Stimulated activated naive CD4-positive, alpha-beta T cell (primary cell): ENCODE data around the gene HTR4.
"Not testable (repeated sequence)": the region's sequence is repeated elsewhere in the genome, so short reads cannot be mapped to it uniquely, and the experiment has no call there.

ENCODE experiments used
- DNase-seq, 6 experiments: peaks; one replicate each; lab custom pipeline; 2025; lab: John Stamatoyannopoulos, UW

Gene HTR4

DNA sequence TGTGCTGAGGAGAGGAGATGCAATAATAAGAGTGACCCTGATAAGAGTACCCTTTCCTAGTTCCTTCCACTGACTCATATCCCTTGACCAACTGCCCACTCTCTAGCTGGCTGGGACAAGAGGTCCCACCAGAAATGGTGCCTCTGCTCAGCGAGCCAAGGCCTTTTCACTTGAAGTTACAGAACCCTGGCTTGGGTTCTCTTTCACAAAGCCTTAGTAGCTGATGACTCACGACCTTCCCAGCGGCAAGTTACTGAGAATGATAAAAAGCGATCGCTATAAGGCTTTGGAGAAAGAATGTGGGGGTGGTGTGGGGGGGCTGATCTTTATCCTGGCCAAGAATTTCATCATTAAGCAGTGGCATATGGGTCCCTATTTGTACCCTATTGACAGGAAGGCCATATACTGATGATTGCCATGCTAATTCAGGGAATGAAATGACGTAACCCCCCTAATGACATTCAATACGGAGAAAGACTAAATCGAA lies 180.3 kb downstream of the HTR4 start:
- no peak for DNase-seq

DNA sequence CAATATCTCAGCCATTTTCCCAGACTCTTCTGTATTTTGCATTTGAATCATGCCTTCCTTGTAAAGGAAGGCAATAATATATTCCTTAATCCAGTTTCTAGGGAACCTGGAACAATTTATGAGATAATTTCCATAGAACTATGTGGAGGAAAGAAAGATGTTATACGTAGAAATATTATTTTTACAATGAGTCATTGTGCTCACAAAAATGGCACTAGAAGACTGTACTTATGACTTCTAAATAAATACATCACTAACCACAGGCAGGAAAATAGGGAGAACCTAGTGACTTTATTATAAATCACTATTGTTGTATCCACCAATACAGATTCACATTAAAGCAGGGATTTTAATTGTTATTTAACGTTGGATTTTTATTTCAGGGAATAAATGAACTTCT lies 182.9 kb downstream of the HTR4 start:
- DNase-seq = no peak

DNA sequence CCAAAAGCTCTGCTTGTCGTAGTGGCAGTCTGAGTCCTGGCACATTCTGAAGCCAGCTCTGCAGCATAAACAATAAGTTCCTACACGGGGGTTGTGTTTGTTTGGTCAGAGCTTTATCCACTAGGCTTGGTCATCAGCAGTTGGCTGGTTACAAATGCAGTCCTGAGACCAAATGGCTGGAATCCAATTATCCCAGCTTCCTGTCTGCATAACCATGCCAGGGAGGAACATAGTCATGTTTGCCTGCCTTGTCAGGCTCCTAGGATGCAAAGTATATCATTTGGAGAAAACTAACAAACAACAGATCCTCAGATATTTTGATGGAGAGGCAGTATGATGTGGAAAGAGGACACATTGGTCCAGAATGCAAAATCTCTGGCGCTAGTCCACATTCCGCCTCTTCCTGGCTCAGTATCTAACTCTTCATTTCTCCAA lies 184.8 kb downstream of the HTR4 start:
- no peak for DNase-seq

DNA sequence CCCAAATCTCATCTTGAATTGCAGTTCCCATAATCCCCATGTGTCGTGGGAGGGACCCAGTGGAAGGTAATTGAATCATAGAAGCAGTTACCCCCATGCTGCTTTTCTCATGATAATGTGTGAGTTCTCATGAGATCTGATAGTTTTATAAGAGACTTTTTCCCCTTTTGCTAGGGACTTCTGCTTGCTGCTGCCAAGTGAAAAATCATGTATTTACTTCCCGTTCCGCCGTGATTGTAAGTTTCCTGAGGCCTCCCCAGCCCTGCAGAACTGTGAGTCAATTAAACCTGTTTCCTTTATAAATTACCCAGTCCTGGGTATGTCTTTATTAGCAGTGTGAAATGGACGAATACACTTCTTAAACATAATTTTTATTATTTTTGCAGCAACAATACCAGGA lies 185.6 kb downstream of the HTR4 start:
- DNase-seq = not testable (repeated sequence)

DNA sequence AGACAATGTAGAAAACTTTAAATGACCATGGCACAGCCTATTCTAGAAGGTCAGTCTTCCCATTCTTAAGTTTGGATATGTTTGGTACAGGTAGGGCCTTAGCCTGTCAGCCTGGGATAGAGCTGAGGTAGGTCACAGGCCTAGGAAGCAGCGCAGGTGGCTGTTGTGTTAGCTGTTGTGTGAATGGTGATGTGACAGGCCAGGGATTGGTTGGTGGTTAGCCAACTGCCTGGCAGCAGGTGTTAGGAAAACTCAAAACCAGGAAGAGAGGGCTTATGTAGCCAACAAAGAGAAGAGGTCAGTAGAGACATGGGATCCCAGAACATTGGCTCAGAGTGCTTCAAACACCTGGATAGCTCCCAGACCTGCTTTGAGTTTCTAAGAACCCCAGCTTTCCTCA lies 186.4 kb downstream of the HTR4 start:
- DNase-seq = no peak

DNA sequence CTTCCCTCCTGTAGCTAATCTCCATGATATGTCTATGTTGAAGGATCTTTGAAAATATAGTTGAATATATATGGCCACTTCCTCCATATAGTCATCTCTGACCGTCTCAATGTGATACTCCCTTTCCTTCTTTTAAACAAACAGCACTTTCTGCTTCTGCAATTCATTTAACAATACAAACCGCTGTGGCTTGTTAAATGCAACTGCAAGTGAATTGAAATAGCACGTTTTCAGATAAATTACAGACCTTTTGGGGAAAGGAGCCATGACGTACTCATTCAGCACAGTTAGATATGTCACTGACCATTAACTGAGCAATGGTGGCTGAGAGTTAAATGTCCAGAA lies 188.1 kb downstream of the HTR4 start:
- DNase-seq = no peak

DNA sequence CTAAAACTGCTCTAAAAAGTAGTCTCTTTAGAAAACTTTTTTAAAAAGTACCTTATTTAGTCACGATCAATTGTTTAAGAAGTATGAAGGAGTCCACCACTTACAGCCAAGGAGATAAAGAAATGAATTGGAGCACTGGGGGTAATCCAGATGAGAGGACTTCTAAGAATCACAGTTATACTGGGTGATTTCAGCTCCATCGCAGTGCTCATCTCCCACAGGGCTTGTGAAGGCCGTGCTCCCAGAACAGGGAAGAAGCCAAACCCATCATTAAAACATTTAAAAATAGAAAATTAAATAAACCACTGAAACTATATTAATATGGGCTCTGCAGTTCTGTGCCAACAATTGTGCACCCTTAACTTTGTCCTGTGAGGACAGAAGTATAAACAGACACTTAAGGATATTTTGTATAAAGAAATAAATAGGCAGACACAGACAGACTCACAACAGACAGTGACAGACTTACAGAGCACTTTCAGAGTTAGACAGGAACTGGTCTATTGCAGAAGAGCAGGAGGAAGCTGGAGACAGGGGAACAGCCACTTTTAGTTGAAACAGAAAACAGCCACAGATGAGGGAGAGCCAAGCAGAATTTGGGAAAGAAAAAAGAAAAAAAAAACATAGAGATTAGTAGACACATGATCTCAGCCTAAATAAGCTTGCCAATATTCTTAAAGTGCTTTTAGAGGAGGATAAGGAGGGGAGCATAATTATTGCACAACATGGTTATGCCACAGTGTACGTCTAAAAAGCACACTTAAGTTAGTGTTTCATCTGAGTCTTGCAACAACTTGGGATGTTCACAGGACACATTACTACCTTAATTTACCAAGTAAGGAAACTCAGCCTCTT lies 188.7 kb downstream of the HTR4 start:
- DNase-seq = no peak

DNA sequence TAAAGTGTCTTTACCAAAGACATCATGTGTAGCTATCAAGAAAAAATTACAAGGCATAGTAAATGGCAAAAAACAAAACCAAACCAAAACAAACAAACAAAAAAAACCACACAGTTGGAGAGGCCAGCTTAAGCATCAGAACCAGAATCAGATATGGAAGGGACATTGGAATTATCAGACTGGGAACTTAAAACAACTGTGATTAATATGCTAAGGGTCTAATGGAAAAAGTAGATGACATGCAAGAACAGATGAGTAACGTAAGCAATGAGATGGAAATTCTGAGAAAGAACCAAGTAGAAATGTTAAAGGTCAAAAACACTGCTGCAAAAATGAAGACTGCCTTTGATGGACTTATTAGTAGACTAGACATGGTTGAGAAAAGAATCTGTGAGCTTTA lies 194.7 kb downstream of the HTR4 start:
- no peak for DNase-seq

DNA sequence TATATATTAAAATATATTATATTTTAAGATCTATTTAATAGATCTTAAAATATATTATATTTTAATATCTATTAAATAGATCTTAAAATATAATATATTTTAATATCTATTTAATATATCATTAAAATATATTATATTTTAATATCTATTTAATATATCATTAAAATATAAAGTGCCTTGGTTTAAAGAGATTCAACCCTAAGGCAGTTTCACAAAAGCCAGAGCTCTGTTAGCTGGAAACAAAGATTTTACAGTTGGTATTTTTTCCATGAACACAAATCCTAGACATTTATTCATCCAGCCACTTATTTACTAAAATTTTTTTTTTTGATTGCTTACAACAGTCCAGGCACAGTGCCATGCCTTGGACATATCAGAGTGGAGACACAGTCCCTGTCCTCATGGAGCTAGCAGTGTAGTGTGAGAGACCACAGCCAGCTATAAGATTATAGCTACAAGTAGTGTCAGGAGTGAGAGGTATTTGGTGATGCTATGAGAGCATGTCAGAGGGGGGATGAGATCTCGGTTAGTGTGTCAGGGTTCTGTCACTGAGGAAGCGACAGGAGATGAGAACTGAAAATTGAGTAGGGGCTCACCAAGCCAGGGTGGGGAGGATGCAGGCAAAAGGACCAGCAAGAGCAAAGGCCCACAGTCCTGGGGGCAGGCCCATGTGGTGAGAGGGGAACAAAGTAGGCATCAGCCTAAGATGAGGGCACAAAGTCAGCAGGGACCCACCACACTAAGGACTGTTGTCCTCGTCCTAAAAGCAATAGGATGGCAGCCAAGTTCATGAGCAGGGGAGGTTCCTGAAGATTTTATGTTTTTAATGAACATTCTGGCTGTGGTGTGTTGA lies 196.1 kb downstream of the HTR4 start:
- no peak for DNase-seq

DNA sequence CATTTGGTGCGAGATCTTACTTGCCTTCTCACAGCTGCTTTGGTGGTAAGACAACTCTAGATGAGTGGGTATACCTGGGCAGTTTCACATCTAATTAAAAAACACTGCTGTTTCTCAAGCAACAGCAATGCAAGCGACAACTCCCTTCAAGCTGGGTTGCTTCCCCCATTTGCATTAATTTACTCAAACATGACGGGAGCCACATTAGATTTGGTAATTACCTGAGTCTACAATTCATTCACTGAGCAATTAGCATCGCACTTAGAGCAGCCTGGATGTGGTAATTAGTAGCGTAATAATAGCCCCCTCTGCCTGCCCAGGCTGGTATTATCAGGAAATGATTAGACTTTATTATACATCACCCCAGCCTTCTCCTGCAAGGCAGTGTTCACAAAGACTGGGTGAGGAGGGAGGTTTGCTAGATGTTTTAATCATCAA lies 197.1 kb downstream of the HTR4 start:
- DNase-seq = no peak

DNA sequence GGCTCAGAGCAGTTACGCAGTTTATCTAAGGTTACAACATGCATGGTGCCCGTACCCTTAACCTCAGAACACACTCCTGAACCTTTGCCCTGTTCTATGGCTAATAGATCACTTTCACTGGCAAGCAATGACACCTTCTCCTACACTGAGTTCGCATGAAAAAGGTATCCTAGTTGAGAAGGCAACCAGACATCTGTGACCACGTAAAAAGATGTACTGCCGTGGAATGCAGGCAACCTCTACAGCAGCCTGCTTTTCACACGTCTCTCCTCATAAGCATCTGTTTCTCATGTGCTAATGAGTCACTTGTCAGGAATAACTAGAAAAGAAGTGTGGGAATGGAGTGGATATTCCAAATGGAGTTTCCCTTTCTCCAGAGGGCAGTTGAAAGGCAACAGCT lies 199.1 kb downstream of the HTR4 start:
- no peak for DNase-seq

DNA sequence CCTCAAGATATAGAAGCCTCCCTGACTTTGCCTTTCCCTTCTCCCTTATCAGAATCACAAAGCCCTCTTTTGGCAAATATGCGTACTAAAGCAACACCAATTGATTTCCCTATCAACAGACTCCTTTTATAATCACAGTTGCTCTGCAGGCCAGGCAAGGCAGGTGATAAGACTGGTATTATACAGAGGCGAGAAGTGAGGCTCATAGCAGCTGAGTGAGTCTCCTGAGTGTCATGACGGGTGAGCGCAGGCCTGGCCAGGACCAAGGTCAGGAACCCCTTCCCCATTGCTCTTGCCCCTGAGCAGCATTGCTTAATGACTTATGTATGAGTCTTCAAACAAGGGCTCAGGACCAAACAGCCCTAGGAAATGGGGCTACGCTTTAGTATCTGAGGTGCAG lies 199.8 kb downstream of the HTR4 start:
- peak in 1 of 6 experiments; percentile 8 for DNase-seq

DNA sequence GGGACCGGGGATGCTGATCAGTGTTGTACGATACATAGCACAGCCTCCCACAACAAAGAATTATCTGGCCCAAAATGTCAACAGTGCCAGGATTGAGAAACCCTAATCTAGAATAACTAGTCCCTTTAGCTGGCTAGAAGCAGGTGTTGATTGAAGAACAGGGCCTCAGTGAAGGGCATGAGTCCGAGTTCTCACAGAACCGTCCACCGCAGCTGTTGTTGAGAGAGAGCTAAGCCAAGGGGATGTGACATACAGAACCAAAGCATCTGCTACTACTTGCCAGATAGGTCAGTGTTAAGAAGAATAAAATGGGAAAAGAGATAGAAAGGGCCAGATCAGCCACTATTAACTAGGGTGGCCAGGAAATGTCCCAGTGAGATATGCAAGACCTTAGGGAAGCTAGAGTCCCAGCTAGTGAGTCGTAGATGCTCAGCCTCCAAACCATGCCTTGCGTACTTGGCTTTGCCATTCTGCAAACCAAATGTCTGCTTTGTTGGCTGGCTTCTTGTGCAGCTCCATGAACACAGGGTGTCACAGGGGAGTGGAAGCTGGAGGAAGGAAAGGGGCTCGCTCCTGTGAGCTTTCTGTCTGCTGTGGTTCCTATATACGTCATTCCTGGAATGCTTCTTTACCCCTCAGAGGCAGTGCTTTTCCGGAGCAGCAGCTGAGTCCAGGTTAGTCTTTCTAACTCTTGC lies 201.7 kb downstream of the HTR4 start:
- DNase-seq = no peak

DNA sequence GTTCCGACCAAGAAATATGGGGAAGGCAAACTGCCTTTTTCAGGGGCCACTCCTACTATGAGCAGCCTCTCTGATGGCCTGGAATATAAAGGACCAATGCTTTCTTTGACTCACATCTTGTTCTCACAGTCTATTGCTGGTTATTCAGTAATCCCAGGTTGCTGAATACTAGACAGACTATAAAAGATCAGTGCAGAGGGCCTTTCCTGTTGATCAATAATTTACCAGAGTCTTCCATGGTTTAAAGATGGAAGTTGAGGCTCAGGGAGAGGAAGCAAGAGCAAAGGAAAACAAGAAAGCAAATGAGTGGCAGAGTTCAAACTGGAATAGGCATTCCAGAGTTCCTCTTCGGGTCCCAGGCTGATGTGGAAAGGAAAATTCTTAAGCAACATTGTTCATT lies 207.7 kb downstream of the HTR4 start:
- no peak for DNase-seq

DNA sequence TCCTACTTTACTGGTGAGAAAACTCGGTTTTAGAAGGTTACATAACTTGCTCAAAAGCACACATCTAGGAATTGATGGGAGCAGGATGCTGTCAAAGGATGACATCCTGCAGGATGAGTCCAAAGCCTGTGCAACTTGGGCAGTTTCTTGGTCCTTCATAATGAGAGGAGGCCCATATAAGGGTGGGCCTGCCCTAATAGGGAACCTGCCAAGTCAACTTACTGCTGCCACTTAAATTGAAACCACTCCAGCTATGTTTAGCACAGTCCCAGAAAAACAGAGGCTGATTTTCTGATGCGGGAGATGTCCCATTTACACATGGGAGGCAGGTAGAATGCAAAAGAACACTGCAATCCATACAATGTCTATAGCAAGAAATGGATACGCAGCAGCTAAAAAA lies 208.7 kb downstream of the HTR4 start:
- no peak for DNase-seq

DNA sequence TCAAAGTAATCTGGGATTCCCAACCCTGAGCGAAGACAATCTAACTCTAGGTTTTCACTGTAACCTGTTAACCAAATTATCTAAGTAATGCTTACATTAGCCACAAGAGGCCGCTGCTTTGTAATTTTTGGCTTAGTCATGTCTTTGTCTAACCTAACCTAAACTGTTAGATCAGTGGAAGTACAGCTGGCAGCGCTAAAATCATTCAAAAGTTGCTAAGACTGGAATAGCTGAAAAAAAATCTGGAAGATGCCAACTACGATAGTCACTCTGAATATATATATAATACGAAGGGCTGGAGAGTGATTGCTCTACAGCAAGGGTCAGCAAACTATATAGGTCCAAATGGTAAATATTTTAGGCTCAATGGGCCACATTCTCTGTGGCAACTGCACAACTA lies 210.3 kb downstream of the HTR4 start:
- DNase-seq = peak in 5 of 6 experiments; percentile 4 to 42 (median 5)

DNA sequence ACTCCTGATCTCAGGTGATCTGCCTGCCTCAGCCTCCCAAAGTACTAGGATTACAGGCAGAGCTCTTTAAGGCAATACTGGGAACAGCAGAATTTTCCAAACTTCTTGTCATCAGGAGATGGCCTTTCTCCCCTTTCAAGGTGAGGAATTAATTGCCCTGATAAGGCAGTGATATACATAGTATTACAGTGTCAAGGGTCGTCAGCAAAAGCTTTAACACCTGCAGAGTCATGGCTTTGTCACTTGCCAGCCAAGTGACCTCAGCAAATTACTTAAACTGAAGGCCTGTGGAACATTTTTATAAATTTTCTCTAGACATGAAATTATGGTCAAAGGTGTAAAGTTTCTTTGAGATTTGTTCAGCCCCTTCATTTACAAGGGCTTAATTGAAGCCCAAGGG lies 211.1 kb downstream of the HTR4 start:
- no peak for DNase-seq

DNA sequence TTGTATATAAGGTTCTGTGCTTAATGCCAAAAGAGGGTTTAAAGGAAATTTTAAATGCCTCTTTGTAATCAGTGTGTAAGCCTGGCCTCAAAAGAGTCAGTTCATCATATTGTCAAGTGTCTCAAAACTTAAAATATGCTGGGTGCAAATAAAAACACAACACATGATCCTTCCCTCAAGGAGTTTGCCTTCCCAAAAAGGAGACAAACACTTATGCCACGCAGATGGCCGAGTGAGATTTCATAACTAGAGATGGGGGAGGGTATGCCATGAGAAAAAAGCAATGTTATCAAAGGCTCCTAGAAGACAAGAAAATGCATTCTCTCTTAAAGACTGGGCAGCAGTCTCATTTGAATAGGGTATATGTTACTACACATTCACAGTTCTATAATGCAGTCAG lies 215.4 kb downstream of the HTR4 start:
- no peak for DNase-seq

DNA sequence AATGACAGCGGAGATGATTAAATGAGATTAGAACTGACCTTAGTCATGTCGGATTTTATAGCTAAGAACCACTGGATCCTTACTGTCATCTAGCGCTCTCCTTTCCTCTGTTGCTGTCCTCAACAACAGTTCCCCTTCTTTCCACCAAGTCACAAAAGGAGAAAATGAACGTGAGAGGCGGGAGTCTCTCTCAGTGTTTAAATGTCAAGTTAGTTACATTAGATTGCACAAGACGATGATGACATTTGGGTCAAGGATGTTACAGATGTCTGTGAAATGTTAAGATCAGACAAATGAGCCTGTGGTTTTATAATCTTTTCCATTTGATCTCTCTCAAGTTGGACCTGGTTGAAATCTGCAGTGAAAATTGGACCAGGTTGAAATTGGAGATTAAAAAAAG lies 217.1 kb downstream of the HTR4 start:
- no peak for DNase-seq

DNA sequence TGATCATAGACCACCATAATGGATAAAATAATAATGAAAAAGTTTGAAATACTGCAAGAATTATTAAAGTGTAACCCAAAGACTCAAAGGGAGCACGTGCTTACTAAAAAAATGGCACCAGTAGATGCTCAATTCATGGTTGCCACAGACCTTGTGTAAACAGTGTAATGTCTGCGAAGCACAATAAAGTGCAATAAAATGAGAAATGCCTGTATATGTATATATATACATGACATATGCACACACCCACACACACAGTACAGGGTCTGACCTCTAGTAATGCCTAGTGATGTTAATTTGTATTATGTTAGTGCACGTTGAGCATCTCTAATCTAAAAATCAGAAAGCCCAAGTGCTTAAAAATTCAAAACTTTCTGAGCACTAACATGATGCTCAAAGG lies 218.3 kb downstream of the HTR4 start:
- no peak for DNase-seq

DNA sequence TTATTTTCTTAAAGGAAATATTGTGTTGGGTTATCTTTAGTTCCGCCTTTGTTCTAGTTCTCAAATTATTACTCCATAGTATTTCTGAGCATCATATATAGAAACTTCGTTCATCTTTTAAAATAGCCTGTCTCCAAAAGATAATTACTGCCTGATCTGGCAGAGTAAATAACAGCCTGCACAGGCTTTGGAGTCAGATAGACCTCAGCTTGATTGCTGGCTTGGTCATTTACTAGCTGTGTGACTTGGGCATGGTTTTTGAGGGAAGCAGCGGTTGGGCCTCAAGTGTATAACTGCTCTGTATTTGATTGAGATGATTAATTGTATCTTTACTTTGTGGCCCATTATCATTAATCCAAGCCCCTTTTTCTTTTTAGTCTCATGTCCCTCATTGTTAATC lies 220.5 kb downstream of the HTR4 start:
- no peak for DNase-seq
